Measurements from ENCODE around the gene STEAP2. TPM values are rescaled to one million over a fixed set of nuclear protein-coding genes. Genes with fewer than 3 reads are reported as not detected.
A peak's percentile ranks its signal among the peaks of the same experiment; 100 is the strongest.

STEAP2 gene
- total RNA-seq, 1 donor from 2014 or later, result 2.1 TPM

- H3K4me3 ChIP-seq (ENCODE audit: low read depth, low read length), result no peak overlapping the region
- no peak for DNase-seq (ENCODE audit: low read depth)
- TF ChIP-seq CTCF (conservative IDR thresholded peaks at IDR 0.05; ENCODE audit: low read depth, low read length), result no peak
Measured at GRCh38 chr7:90239625-90240228, 28.2 kb downstream of the STEAP2 start.

GRCh38 chr7:90242369-90243168, 31.0 kb downstream of the STEAP2 start:
- no peak for TF ChIP-seq CTCF (conservative IDR thresholded peaks at IDR 0.05; ENCODE audit: low read depth, low read length)
- H3K4me3 ChIP-seq (ENCODE audit: low read depth, low read length), result no peak overlapping the region

GRCh38 chr7:90243556-90243955, 32.0 kb downstream of the STEAP2 start:
- no peak for TF ChIP-seq CTCF (conservative IDR thresholded peaks at IDR 0.05; ENCODE audit: low read depth, low read length)
- no peak overlapping the region for H3K4me3 ChIP-seq (ENCODE audit: low read depth, low read length)
- DNase-seq (ENCODE audit: low read depth), result no peak

More at GRCh38 chr7:90242369-90243168, 31.0 kb downstream of the STEAP2 start:
- DNase-seq (ENCODE audit: low read depth), result no peak

- H3K4me3 ChIP-seq (ENCODE audit: low read depth, low read length), result peak overlapping the region; percentile 67
- DNase-seq (ENCODE audit: low read depth), result no peak
- no peak for TF ChIP-seq CTCF (conservative IDR thresholded peaks at IDR 0.05; ENCODE audit: low read depth, low read length)
Measured at GRCh38 chr7:90244565-90244908, 33.0 kb downstream of the STEAP2 start.

- peak; percentile 40 for TF ChIP-seq CTCF (conservative IDR thresholded peaks at IDR 0.05; ENCODE audit: low read depth, low read length)
- DNase-seq (ENCODE audit: low read depth), result no peak
- H3K4me3 ChIP-seq (ENCODE audit: low read depth, low read length), result peak within 1 kb of the TSS; percentile 67
Measured at GRCh38 chr7:90244909-90245851, 33.6 kb downstream of the STEAP2 start, which contains the start of gene CFAP69. CFAP69 (plus strand) TSS chr7:90245174; CDS start chr7:90245425, 251 bp downstream.

GRCh38 chr7:90246171-90246570, 34.6 kb downstream of the STEAP2 start:
- peak overlapping the region; percentile 67 for H3K4me3 ChIP-seq (ENCODE audit: low read depth, low read length)
- no peak for DNase-seq (ENCODE audit: low read depth)
- no peak for TF ChIP-seq CTCF (conservative IDR thresholded peaks at IDR 0.05; ENCODE audit: low read depth, low read length)

Data from epithelial cell of proximal tubule (primary cell).